ENCODE measurements around the gene OTOGL. TPM values are rescaled to one million over a fixed set of nuclear protein-coding genes. Genes with fewer than 3 reads are reported as not detected.

Gene OTOGL
- total RNA-seq, 1 donor from 2014 or later, result 0.27 TPM

DNA sequence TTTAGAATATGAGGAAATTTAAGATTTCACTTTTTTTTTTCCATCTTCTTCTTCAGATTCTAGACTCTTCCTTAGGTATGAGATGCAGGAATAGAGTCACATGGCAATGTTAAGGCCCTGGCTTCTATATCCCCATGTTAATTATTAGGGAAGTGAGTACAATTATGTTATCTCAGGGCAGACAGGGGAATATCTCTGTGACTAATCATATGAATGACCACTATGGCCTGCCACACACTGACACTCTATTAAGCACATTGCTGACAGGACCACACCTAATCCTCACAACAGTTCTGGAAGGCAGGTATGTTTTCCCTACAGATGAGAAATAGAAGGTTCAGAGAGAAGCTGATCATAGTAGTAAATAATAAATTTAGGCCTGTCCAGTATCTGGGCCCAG is 275.3 kb downstream of the OTOGL start:
- no peak for DNase-seq (ENCODE audit: extremely low spot score, unreplicated experiment)
- Mint-ChIP-seq H3K4me1 (ENCODE audit: unreplicated experiment) (peaks cover 4% of the 10 kb centered on the region), H3K4me3 (no peak overlapping the region), H3K9me3 (no peaks in the 10 kb centered on the region), H3K27me3 (no peaks in the 10 kb centered on the region), H3K27ac (no peak overlapping the region), H3K36me3 (no peaks in the 10 kb centered on the region)
- TF ChIP-seq, protein P1, sequence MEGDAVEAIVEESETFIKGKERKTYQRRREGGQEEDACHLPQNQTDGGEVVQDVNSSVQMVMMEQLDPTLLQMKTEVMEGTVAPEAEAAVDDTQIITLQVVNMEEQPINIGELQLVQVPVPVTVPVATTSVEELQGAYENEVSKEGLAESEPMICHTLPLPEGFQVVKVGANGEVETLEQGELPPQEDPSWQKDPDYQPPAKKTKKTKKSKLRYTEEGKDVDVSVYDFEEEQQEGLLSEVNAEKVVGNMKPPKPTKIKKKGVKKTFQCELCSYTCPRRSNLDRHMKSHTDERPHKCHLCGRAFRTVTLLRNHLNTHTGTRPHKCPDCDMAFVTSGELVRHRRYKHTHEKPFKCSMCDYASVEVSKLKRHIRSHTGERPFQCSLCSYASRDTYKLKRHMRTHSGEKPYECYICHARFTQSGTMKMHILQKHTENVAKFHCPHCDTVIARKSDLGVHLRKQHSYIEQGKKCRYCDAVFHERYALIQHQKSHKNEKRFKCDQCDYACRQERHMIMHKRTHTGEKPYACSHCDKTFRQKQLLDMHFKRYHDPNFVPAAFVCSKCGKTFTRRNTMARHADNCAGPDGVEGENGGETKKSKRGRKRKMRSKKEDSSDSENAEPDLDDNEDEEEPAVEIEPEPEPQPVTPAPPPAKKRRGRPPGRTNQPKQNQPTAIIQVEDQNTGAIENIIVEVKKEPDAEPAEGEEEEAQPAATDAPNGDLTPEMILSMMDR (conservative IDR thresholded peaks at IDR 0.05), result no peak

DNA sequence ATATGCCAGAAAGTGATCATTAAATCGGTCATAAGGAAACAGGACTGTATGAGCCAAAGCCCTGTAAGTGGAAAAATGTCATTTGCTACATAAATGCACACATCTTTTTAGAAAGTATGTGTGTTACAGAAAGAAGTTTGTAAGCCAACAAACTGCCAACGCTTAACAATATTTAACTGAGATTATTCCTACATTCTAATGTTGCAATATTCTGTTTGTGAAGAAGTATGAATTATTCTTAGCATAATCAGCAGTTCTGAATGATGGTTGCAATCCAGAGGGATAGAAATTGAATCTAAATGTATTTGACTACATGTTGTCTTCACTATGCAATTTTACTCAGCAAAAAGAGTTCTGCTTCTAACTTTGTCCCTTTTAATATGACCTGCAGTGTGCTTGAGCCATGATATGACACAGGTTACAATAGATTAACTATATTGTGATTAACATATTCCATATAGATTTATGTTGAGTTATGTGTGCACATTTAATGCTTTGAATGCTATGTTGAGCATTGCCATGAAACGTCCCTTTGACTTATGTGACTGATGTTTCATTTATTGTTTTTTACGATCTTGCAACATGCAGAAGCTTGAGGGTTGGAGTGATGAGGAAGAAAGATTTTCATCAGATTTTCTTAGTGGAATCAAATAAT is 277.9 kb downstream of the OTOGL start:
- DNase-seq (ENCODE audit: extremely low spot score, unreplicated experiment), result no peak
- Mint-ChIP-seq H3K9me3 (no peaks in the 10 kb centered on the region), H3K27me3 (no peaks in the 10 kb centered on the region), H3K4me3 (no peak overlapping the region), H3K27ac (no peak overlapping the region), H3K4me1 (ENCODE audit: unreplicated experiment) (peaks cover 4% of the 10 kb centered on the region), H3K36me3 (no peaks in the 10 kb centered on the region)
- TF ChIP-seq, protein P1 (conservative IDR thresholded peaks at IDR 0.05), result no peak

DNA sequence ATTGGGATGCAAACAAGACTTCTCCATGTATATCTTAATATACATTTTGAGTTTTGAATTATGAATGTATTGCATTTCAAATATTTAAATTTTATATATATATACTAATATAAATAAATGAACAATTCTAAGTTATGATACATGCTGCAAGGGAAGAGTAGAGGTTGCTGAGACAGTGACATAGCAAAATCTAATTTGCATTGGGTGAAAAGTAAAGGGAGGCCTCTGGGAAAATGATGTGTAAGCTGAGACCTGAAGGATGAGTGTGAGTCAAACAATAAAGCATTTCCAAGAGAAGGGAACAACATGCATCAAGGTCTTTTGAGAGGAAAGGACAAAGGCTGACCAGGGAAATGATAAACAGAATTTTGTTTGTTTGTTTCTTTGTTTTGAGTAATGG is 281.8 kb downstream of the OTOGL start:
- TF ChIP-seq, protein P1 (conservative IDR thresholded peaks at IDR 0.05), result no peak
- DNase-seq (ENCODE audit: extremely low spot score, unreplicated experiment), result no peak
- H3K9me3 Mint-ChIP-seq, result no peaks in the 10 kb centered on the region
- no peaks in the 10 kb centered on the region for H3K27me3 Mint-ChIP-seq
- H3K27ac Mint-ChIP-seq, result no peak overlapping the region
- no peaks in the 10 kb centered on the region for H3K36me3 Mint-ChIP-seq
- H3K4me1 Mint-ChIP-seq (ENCODE audit: unreplicated experiment), result no peaks in the 10 kb centered on the region
- H3K4me3 Mint-ChIP-seq, result no peak overlapping the region

DNA sequence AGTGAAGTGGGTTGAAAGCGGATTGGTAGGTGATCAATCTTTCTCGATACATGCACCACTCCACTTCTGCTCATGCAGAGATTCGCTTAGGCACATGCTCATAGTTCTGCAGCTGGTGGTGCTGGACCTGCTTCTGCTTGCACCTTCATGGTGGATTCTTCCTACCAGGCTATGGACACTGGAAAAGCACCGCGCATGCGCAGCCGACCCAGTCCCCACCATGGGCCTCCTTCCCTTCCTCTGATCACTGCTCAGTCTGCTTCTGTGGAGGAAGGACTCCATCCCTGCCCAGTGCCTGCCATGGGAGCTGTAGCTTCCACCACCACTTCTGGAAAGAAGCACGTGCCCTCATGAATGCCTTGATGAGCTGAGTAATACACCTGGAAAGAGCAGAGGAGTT is 282.9 kb downstream of the OTOGL start:
- TF ChIP-seq, protein P1 (conservative IDR thresholded peaks at IDR 0.05), result no peak
- no peak for DNase-seq (ENCODE audit: extremely low spot score, unreplicated experiment)
- no peaks in the 10 kb centered on the region for H3K9me3 Mint-ChIP-seq
- H3K36me3 Mint-ChIP-seq, result no peaks in the 10 kb centered on the region
- no peaks in the 10 kb centered on the region for H3K4me1 Mint-ChIP-seq (ENCODE audit: unreplicated experiment)
- H3K27me3 Mint-ChIP-seq, result no peaks in the 10 kb centered on the region
- no peak overlapping the region for H3K4me3 Mint-ChIP-seq
- no peak overlapping the region for H3K27ac Mint-ChIP-seq

DNA sequence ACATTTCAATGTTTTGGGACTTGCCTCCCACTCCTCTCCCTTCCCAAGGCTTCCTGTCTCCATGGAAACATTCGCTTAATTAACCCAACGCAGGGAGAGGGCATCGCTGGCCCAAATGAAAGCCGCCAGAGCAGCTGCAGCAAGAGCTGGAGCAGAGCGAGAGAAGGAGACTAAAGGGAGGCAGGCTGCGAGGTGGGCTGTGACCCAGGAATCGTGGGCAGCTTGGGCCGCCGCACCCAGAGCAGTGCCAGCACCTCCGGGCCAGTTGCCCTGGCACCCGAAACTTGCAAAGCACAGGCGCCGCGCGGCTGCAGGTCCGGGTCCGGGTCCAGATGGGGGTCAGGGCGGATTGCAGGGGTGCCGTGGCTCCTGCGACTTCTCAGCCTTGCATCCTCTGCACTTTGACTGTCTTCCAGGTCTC is 301.2 kb downstream of the OTOGL start:
- H3K27me3 Mint-ChIP-seq, result peaks cover 6% of the 10 kb centered on the region
- H3K4me3 Mint-ChIP-seq, result no peak overlapping the region
- no peak for DNase-seq (ENCODE audit: extremely low spot score, unreplicated experiment)
- H3K4me1 Mint-ChIP-seq (ENCODE audit: unreplicated experiment), result no peaks in the 10 kb centered on the region
- no peak overlapping the region for H3K27ac Mint-ChIP-seq
- H3K36me3 Mint-ChIP-seq, result no peaks in the 10 kb centered on the region
- TF ChIP-seq, protein P1 (conservative IDR thresholded peaks at IDR 0.05), result no peak
- peaks cover 5% of the 10 kb centered on the region for H3K9me3 Mint-ChIP-seq

Data from type B pancreatic cell (in vitro differentiated cells).